ENCODE data around the gene PPP6R3. TPM values are rescaled to one million over a fixed set of nuclear protein-coding genes. Genes with fewer than 3 reads are reported as not detected.

PPP6R3 gene
- polyA plus RNA-seq, 1 experiment, result 58.5 TPM

- no peak for TF ChIP-seq CTCF (IDR thresholded peaks at IDR 0.05; ENCODE audit: low read depth, low read length)
- H3K4me3 ChIP-seq (ENCODE audit: low read depth, low read length), result no peak overlapping the region
- DNase-seq (ENCODE audit: low read depth, low spot score), result no peak
- CTCF ChIA-PET, result no interaction called here
- H3K9me3 ChIP-seq (ENCODE audit: control insufficient read depth, insufficient read depth, low read length), result no peaks in the 10 kb centered on the region; the same call in 1 of the 2 replicates
- H3K27me3 ChIP-seq (ENCODE audit: control insufficient read depth, insufficient read depth, low read length), result no peaks in the 10 kb centered on the region
- POLR2A ChIA-PET, result no interaction called here
- H3K27ac ChIP-seq (ENCODE audit: low read depth, low read length), result no peak overlapping the region
Observed at GRCh38 chr11:68467201-68467834, 6.8 kb downstream of the PPP6R3 start.

- Histone ChIP-seq H3K27ac (ENCODE audit: low read depth, low read length) (no peak overlapping the region), H3K4me3 (ENCODE audit: low read depth, low read length) (no peak overlapping the region), H3K9me3 (ENCODE audit: control insufficient read depth, insufficient read depth, low read length) (no peaks in the 10 kb centered on the region; the same call in 1 of the 2 replicates), H3K27me3 (ENCODE audit: control insufficient read depth, insufficient read depth, low read length) (no peaks in the 10 kb centered on the region)
- DNase-seq (ENCODE audit: low read depth, low spot score), result no peak
- ChIA-PET POLR2A (no interaction called here), CTCF (no interaction called here)
- no peak for TF ChIP-seq CTCF (IDR thresholded peaks at IDR 0.05; ENCODE audit: low read depth, low read length)
Observed at GRCh38 chr11:68468217-68468828, 7.8 kb downstream of the PPP6R3 start.

- Histone ChIP-seq H3K4me3 (ENCODE audit: low read depth, low read length) (no peak overlapping the region), H3K9me3 (ENCODE audit: control insufficient read depth, insufficient read depth, low read length) (no peaks in the 10 kb centered on the region; the same call in 1 of the 2 replicates), H3K27me3 (ENCODE audit: control insufficient read depth, insufficient read depth, low read length) (no peaks in the 10 kb centered on the region), H3K27ac (ENCODE audit: low read depth, low read length) (no peak overlapping the region)
- POLR2A ChIA-PET, result no interaction called here
- DNase-seq (ENCODE audit: low read depth, low spot score), result no peak
- TF ChIP-seq CTCF (IDR thresholded peaks at IDR 0.05; ENCODE audit: low read depth, low read length), result no peak
- CTCF ChIA-PET, result interaction anchor here (0.7 kb wide), 1 partner anchor 110 kb away, joined by 3 read pairs; no protein-coding TSS in a partner anchor
Observed at GRCh38 chr11:68469122-68469521, 8.6 kb downstream of the PPP6R3 start.

GRCh38 chr11:68469642-68470041 is 9.1 kb downstream of the PPP6R3 start:
- no peak for TF ChIP-seq CTCF (IDR thresholded peaks at IDR 0.05; ENCODE audit: low read depth, low read length)
- Histone ChIP-seq H3K4me3 (ENCODE audit: low read depth, low read length) (no peak overlapping the region), H3K27me3 (ENCODE audit: control insufficient read depth, insufficient read depth, low read length) (no peaks in the 10 kb centered on the region), H3K27ac (ENCODE audit: low read depth, low read length) (no peak overlapping the region), H3K9me3 (ENCODE audit: control insufficient read depth, insufficient read depth, low read length) (no peaks in the 10 kb centered on the region; the same call in 1 of the 2 replicates)
- ChIA-PET CTCF (interaction anchor here (0.7 kb wide), 1 partner anchor 109 kb away, joined by 3 read pairs; no protein-coding TSS in a partner anchor), POLR2A (no interaction called here)
- no peak for DNase-seq (ENCODE audit: low read depth, low spot score)

GRCh38 chr11:68470304-68470811 is 9.8 kb downstream of the PPP6R3 start:
- CTCF ChIA-PET, result no interaction called here
- no peak for DNase-seq (ENCODE audit: low read depth, low spot score)
- no peak overlapping the region for H3K4me3 ChIP-seq (ENCODE audit: low read depth, low read length)
- H3K27ac ChIP-seq (ENCODE audit: low read depth, low read length), result no peak overlapping the region
- POLR2A ChIA-PET, result no interaction called here
- TF ChIP-seq CTCF (IDR thresholded peaks at IDR 0.05; ENCODE audit: low read depth, low read length), result no peak
- no peaks in the 10 kb centered on the region for H3K27me3 ChIP-seq (ENCODE audit: control insufficient read depth, insufficient read depth, low read length)
- H3K9me3 ChIP-seq (ENCODE audit: control insufficient read depth, insufficient read depth, low read length), result no peaks in the 10 kb centered on the region; the same call in 1 of the 2 replicates

Data from AG04450 (cell line).